H54 (cell line): ENCODE results near the gene THSD7A.

Source experiments
- DNase-seq: peaks from one replicate; pipeline ENCODE4 v3.0.0; 2011; ENCODE audit warnings: low spot score, mixed read lengths; ENCODE audit not compliant: insufficient read length
- FAIRE-seq: peaks from 3 replicates; lab custom pipeline; 2011; peaks lifted over from hg19 to GRCh38; lab: Jason Lieb, UNC
- POLR2A ChIP-seq: IDR thresholded peaks from 2 replicates; pipeline ENCODE4 v1.6.1; 2011; ENCODE audit warnings: low read depth, mild to moderate bottlenecking, low read length

THSD7A gene

GRCh38 chr7:11792166-11792565 is 39.8 kb downstream of the THSD7A start:
- DNase-seq (no peak), FAIRE-seq (no peak)
- no peak for TF ChIP-seq POLR2A

GRCh38 chr7:11788568-11788967 is 43.4 kb downstream of the THSD7A start:
- DNase-seq (no peak), FAIRE-seq (no peak)
- no peak for TF ChIP-seq POLR2A

- FAIRE-seq (no peak), DNase-seq (no peak)
- no peak for TF ChIP-seq POLR2A
Measured at GRCh38 chr7:11787534-11787933, 44.5 kb downstream of the THSD7A start.

GRCh38 chr7:11786186-11786585 is 45.8 kb downstream of the THSD7A start:
- DNase-seq (peak; percentile 21), FAIRE-seq (peak; percentile 97)

GRCh38 chr7:11784769-11785536 is 47.0 kb downstream of the THSD7A start:
- TF ChIP-seq POLR2A = no peak
- FAIRE-seq = peak; percentile 58
- DNase-seq = no peak

More at GRCh38 chr7:11786186-11786585, 45.8 kb downstream of the THSD7A start:
- no peak for TF ChIP-seq POLR2A

- FAIRE-seq (peak; percentile 75), DNase-seq (no peak)
- TF ChIP-seq POLR2A = no peak
Measured at GRCh38 chr7:11779864-11780674, 51.9 kb downstream of the THSD7A start.

GRCh38 chr7:11776039-11776438 is 56.0 kb downstream of the THSD7A start:
- DNase-seq (no peak), FAIRE-seq (no peak)
- TF ChIP-seq POLR2A = no peak

- no peak for TF ChIP-seq POLR2A
- peak; percentile 91 for FAIRE-seq
- DNase-seq = no peak
Measured at GRCh38 chr7:11775401-11775800, 56.6 kb downstream of the THSD7A start.

- no peak for TF ChIP-seq POLR2A
- DNase-seq (no peak), FAIRE-seq (no peak)
Measured at GRCh38 chr7:11768263-11768662, 63.7 kb downstream of the THSD7A start.

GRCh38 chr7:11767148-11767547 is 64.8 kb downstream of the THSD7A start:
- TF ChIP-seq POLR2A = no peak
- no peak for FAIRE-seq
- no peak for DNase-seq

GRCh38 chr7:11760372-11760771 is 71.6 kb downstream of the THSD7A start:
- FAIRE-seq = no peak
- TF ChIP-seq POLR2A = no peak
- no peak for DNase-seq

GRCh38 chr7:11758627-11759111 is 73.3 kb downstream of the THSD7A start:
- FAIRE-seq (peak; percentile 53), DNase-seq (no peak)
- TF ChIP-seq POLR2A = no peak

- TF ChIP-seq POLR2A = no peak
- peak; percentile 65 for FAIRE-seq
Measured at GRCh38 chr7:11757153-11757552, 74.8 kb downstream of the THSD7A start.

GRCh38 chr7:11754933-11755332 is 77.1 kb downstream of the THSD7A start:
- no peak for TF ChIP-seq POLR2A
- DNase-seq = no peak
- no peak for FAIRE-seq

More at GRCh38 chr7:11757153-11757552, 74.8 kb downstream of the THSD7A start:
- DNase-seq = no peak

GRCh38 chr7:11754123-11754522 is 77.9 kb downstream of the THSD7A start:
- no peak for TF ChIP-seq POLR2A
- FAIRE-seq (no peak), DNase-seq (no peak)
